HG03060 (cell line): ENCODE results near the gene IGSF8.

Experiments
- ATAC-seq: cut with Tn5 transposase; IDR thresholded peaks from one replicate; pipeline ENCODE4 v1.9.1; 2021; ENCODE audit warnings: low read depth, moderate number of reproducible peaks; ENCODE audit not compliant: unreplicated experiment

Gene IGSF8

DNA sequence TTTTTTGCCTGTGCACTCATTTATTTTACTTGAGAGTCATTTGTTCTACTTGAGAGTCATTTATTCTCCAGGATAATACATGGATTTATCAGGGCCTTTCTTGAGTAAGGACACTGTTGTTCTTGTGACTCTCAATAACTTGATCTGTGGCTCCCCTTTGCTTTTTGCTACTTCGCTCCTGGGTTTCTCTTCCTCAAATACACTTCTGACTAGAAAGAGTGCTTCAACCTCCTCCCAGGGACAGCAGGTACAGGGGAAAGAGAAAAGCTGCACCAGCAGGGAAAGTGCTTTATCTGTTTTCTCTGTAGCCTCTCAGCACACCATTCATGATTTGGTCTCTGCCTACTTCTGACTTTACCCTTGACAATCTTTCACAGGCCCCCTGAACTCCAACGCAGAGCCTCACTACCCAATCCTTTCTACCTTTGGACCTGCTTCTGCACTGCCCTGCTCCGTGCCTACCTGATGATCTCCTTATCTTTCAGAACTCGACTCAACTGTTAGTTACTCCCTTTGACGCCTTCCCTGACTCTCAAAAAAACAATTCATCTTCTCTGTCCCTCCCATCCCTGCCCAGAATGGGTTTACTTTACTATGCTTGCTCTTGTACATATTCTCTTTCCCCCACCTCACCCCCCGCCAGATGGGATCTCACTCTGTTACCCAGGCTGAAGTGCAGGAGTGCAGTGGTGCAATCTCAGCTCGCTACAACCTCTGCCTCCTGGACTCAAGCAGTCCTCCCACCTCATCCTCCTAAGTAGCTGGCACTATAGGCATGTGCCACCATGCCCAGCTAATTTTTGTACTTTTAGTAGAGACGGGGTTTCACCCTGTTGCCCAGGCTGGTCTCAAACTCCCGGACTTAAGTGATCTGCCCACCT is 51.1 kb downstream of the IGSF8 start:
- no peak for ATAC-seq

DNA sequence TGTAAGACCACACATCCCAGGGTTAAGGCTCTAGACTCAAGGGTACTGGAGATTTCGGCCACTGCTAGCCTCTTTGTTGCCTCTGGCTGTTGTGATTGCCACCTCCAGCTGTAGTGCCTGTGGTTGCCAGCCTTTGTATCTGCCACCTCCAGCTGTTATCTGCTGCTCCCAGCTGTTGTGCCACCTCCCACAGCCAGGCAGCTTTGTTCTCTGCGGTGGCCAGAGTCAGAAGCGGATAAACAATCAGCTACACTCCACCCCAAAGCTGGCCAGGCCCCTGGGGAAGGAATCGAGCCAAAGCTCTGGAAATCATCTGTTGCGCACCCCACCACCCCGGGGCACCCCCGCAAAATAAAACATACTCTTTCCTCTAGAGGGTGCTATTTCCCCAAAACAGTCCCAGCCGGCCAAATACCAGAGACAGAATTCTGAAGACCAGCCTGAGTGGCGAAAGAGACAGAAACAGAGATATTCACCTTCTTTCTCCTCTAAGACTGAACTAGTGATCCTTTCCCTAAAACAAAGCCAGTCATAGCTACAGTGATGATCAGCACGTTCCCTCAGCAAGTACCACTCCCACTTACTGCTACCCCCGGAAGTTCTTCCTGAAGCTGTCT is 51.8 kb downstream of the IGSF8 start:
- ATAC-seq, result no peak

- ATAC-seq, result no peak
Measured at GRCh38 chr1:160045653-160046052, 52.8 kb downstream of the IGSF8 start.

DNA sequence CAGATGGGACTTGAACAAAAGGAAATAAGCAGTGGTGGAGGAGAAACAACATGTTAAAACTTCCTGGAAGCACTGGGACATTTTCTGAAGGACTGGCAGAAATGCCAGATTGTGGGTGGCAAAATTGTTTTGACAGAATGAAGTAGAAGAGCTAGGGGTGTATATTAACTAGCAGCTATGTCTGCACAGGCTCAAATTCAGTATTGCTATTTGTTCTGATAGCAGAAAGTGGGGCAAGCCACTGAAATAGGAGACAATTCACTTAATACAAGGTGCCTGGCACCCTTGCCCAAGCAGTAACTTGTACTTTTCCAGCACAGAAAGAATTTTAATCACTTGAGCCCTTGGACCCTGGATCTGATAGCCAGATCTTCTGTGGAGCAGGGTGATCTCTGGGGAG is 54.9 kb downstream of the IGSF8 start:
- no peak for ATAC-seq
